Right atrium auricular region (tissue), 2 donors: ENCODE measurements around the gene CAMTA1. TPM values are rescaled to one million over a fixed set of nuclear protein-coding genes. Genes with fewer than 3 reads are reported as not detected.

Source experiments
- DNase-seq: peaks from one replicate; pipeline ENCODE4 v3.0.0-alpha.2; 2019; ENCODE audit warnings: low spot score
- H3K27ac ChIP-seq, 2 donors: fragments of 200-600 bp; sonication (generic); 1 replicate in 1 of 2; 2 replicates in 1 of 2; pipeline ENCODE4 v1.5.1; 2016 to 2019
- H3K27me3 ChIP-seq, 2 donors: fragments of 200-600 bp; sonication (generic); one replicate each; pipeline versions ENCODE4 v1.5.1 to v1.6.0; 2017 to 2019
- H3K36me3 ChIP-seq: fragments of 200-600 bp; sonication (generic); one replicate; pipeline ENCODE4 v1.5.1; 2016
- H3K4me1 ChIP-seq, 2 donors: fragments of 200-600 bp; sonication (generic); one replicate each; pipeline versions ENCODE4 v1.5.1 to v1.6.0; 2017 to 2019
- H3K4me3 ChIP-seq, 2 donors: fragments of 200-600 bp; sonication (generic); 1 replicate in 1 of 2; 2 replicates in 1 of 2; pipeline ENCODE4 v1.5.1; 2017 to 2019; ENCODE audit warnings: mild to moderate bottlenecking in 1 of 2, moderate library complexity in 1 of 2
- H3K9me3 ChIP-seq, 2 donors: fragments of 200-600 bp; sonication (generic); one replicate each; pipeline ENCODE4 v1.5.1; 2019
- total RNA-seq, 2 donors: library from RNA; depleted of rRNA; stranded (reverse); fragments of >200 nt; gene quantifications; one replicate each; pipeline ENCODE4 v1.1.0, GENCODE V29; 2016
- TF ChIP-seq, protein P1 (sequence below), 2 donors: fragments of 200-600 bp; sonication (generic); IDR thresholded peaks; one replicate each; pipeline ENCODE4 v1.5.1; 2019; ENCODE audit warnings: antibody characterized with exemption in 2 of 2

Gene CAMTA1
- total RNA-seq, 2 donors from 2014 or later = 132 to 190 TPM

DNA sequence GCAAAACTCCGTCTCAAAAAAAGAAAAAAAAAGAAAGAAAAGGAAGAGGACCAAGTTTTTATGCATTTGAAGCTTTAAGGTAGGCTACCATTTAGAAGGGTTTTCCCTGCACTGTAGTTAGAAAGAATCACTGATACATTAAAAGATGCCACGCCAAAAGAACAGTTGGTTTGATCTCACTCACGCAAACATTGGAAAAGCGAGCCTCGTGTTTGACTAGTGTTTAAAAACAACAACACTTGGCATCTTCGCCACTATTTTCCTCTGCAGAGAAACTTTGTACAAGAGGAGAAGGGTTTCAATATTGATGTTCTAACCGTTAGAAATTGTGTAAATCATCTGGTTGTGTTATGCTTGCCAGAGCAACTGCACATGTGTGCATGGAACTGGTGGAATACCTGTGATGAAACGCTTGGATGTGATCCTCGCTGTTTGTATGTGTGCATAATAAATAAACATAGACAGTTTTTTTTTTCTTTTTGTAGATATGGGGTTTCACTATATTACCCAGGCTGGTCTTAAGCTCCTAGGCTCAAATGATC is 24.0 kb upstream of the CAMTA1 start:
- Histone ChIP-seq H3K27ac (no peak overlapping the region), H3K4me1 (no peaks in the 10 kb centered on the region), H3K4me3 (no peak overlapping the region), H3K9me3 (no peaks in the 10 kb centered on the region), H3K36me3 (no peaks in the 10 kb centered on the region), H3K27me3 (no peaks in the 10 kb centered on the region)
- DNase-seq = no peak
- TF ChIP-seq, protein P1, sequence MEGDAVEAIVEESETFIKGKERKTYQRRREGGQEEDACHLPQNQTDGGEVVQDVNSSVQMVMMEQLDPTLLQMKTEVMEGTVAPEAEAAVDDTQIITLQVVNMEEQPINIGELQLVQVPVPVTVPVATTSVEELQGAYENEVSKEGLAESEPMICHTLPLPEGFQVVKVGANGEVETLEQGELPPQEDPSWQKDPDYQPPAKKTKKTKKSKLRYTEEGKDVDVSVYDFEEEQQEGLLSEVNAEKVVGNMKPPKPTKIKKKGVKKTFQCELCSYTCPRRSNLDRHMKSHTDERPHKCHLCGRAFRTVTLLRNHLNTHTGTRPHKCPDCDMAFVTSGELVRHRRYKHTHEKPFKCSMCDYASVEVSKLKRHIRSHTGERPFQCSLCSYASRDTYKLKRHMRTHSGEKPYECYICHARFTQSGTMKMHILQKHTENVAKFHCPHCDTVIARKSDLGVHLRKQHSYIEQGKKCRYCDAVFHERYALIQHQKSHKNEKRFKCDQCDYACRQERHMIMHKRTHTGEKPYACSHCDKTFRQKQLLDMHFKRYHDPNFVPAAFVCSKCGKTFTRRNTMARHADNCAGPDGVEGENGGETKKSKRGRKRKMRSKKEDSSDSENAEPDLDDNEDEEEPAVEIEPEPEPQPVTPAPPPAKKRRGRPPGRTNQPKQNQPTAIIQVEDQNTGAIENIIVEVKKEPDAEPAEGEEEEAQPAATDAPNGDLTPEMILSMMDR (IDR thresholded peaks at IDR 0.05) = no peak

DNA sequence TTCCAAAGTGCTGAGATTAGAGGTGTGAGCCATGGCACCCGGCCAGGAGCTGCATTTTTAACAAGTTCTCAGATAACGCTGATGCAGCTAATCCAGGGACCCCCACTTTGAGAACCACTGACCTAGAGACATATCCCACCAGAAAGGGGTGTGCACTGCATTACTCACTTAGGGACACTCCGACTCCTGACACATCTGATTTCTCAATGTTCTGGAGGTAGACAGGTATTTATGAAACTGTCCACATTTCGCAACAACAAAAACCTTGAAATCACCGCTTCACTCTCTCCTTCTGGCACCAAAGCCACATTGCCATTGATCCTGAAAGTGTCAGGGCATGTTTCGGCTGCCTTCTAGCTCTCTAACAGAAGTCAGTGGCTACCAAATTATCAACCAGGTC is 23.2 kb upstream of the CAMTA1 start:
- H3K4me1 ChIP-seq = no peaks in the 10 kb centered on the region
- DNase-seq = no peak
- TF ChIP-seq, protein P1 (IDR thresholded peaks at IDR 0.05) = no peak
- H3K9me3 ChIP-seq = no peaks in the 10 kb centered on the region
- H3K4me3 ChIP-seq = no peak overlapping the region
- H3K27me3 ChIP-seq = no peaks in the 10 kb centered on the region
- H3K27ac ChIP-seq = no peak overlapping the region
- H3K36me3 ChIP-seq = no peaks in the 10 kb centered on the region

DNA sequence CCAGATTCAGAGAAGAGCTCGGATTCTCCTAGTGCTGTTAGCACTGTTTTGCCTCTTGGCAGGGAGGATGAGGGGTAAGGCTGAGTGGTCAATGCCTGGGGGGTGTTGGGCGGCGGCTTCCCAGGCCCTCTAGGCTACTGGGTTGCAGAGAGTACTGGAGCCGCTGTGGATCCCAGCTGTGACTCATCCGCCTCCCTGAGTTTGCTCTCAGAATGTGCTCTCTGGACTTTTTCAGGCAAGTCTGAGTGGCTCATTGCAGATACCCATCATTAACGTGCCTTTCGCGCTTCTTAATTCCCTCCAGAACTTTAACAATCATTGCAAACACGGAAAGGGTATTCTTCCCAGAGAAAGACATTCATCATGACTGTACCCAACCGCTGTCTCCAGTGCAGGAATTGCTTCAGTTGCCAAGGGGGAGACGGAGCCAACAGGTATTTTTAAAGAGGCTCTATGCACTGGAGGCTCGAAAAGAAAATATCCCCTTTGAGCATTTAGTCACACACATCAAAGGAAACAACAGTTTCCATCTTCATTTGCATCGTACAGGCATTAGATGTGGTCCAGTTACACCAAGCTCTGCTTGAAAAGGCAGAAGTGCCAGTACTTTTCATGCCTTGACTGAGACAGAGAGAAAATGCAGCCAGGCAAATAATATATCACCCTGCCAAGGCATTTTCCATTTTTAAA is 14.4 kb upstream of the CAMTA1 start:
- no peak for DNase-seq
- Histone ChIP-seq H3K27me3 (no peaks in the 10 kb centered on the region), H3K4me3 (no peak overlapping the region), H3K9me3 (no peaks in the 10 kb centered on the region), H3K36me3 (no peaks in the 10 kb centered on the region), H3K27ac (no peak overlapping the region), H3K4me1 (no peaks in the 10 kb centered on the region)
- TF ChIP-seq, protein P1 (IDR thresholded peaks at IDR 0.05) = no peak

DNA sequence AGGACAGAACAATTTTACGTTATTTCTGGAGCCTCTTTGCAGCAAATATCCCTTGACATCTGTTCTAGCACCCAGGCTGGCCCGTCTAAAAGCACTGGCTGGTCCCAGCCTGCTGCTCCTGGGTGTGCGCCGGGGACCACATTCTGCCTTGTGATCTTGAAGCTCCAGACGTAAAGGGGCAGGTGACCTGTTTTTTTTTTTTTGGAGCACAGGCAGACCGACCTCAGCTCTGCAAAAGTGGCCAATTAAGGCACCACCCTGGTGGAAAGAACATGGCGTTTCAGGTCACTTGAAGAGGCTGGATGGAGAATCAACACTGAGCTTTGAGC is 13.8 kb upstream of the CAMTA1 start:
- H3K4me3 ChIP-seq = no peak overlapping the region
- DNase-seq = no peak
- peaks cover 0 to 3% of the 10 kb centered on the region in 2 donors for H3K9me3 ChIP-seq
- no peaks in the 10 kb centered on the region for H3K36me3 ChIP-seq
- TF ChIP-seq, protein P1 (IDR thresholded peaks at IDR 0.05) = no peak
- H3K27me3 ChIP-seq = no peaks in the 10 kb centered on the region
- no peak overlapping the region for H3K27ac ChIP-seq
- H3K4me1 ChIP-seq = no peaks in the 10 kb centered on the region

DNA sequence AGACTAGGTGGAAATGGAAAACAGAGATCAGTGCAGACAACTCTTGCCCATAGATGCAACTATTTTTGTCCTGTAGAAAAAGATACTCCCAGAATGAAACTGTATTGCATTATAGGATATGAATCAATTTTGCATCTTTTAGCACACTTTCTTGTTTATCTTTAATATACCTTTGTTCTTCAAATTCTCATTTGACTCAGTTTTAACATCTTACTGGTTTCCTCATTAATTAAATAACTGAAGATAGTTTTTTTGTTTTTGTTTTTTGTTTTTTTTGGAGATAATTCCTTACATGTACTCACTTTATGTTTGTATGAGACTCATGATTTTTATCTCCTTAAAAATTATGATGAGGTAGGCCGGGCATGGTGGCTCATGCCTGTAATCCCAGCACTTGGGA is 10.9 kb upstream of the CAMTA1 start:
- no peaks in the 10 kb centered on the region for H3K27me3 ChIP-seq
- no peaks in the 10 kb centered on the region for H3K36me3 ChIP-seq
- H3K27ac ChIP-seq = no peak overlapping the region
- TF ChIP-seq, protein P1 (IDR thresholded peaks at IDR 0.05) = no peak
- no peak for DNase-seq
- peaks cover 0 to 4% of the 10 kb centered on the region in 2 donors for H3K9me3 ChIP-seq
- H3K4me3 ChIP-seq = no peak overlapping the region
- H3K4me1 ChIP-seq = no peaks in the 10 kb centered on the region
